OCI-LY1 (cell line): ENCODE data around the gene COA5.

Source experiments
- H2AFZ ChIP-seq: fragments of 200-600 bp; sonication (generic), shearing (Covaris generic); 2 replicates; pipeline ENCODE4 v1.6.0; 2014; ENCODE audit warnings: antibody characterized with exemption, mild to moderate bottlenecking, low read length
- H3F3A ChIP-seq: fragments of 200-600 bp; sonication (generic), shearing (Covaris generic); 2 replicates; pipeline ENCODE4 v1.6.0; 2014; ENCODE audit warnings: mild to moderate bottlenecking, antibody characterized with exemption, low read length, moderate library complexity; ENCODE audit not compliant: insufficient read depth
- H3K27ac ChIP-seq: fragments of 200-600 bp; sonication (generic); 2 replicates; pipeline ENCODE4 v1.5.1; 2014; ENCODE audit warnings: low read length, mixed run types, mild to moderate bottlenecking, low read depth; ENCODE audit not compliant: poor library complexity, severe bottlenecking
- H3K27me3 ChIP-seq: fragments of 200-600 bp; sonication (generic); 2 replicates; pipeline ENCODE4 v1.6.0; 2014; ENCODE audit warnings: antibody characterized with exemption, mild to moderate bottlenecking, low read length, moderate library complexity; ENCODE audit not compliant: insufficient read depth
- H3K36me3 ChIP-seq: fragments of 200-600 bp; sonication (generic); 2 replicates; pipeline ENCODE4 v1.6.1; 2014; ENCODE audit warnings: mild to moderate bottlenecking, antibody characterized with exemption, low read length, moderate library complexity, mixed read lengths; ENCODE audit not compliant: insufficient read depth
- H3K4me1 ChIP-seq: fragments of 200-600 bp; sonication (generic); 2 replicates; pipeline ENCODE4 v1.5.1; 2014; ENCODE audit warnings: mild to moderate bottlenecking, low read length, moderate library complexity; ENCODE audit not compliant: insufficient read depth, severe bottlenecking
- H3K4me2 ChIP-seq: fragments of 200-600 bp; sonication (generic), shearing (Covaris generic); 2 replicates; pipeline ENCODE4 v1.6.1; 2014; ENCODE audit warnings: low read length
- H3K4me3 ChIP-seq: fragments of 200-600 bp; sonication (generic); 2 replicates; pipeline ENCODE4 v1.5.1; 2014; ENCODE audit warnings: low read length, low read depth, mild to moderate bottlenecking, mixed read lengths; ENCODE audit not compliant: poor library complexity, severe bottlenecking
- H3K79me2 ChIP-seq: fragments of 200-600 bp; shearing (Covaris generic); 2 replicates; pipeline ENCODE4 v1.6.1; 2016; ENCODE audit warnings: mixed run types, low read length, mixed read lengths; ENCODE audit not compliant: insufficient read depth
- H3K9ac ChIP-seq: fragments of 200-600 bp; sonication (generic), shearing (Covaris generic); 2 replicates; pipeline ENCODE4 v1.6.1; 2014; ENCODE audit warnings: mild to moderate bottlenecking, low read length, mixed read lengths
- H3K9me2 ChIP-seq: fragments of 200-600 bp; sonication (generic), shearing (Covaris generic); 2 replicates; pipeline ENCODE4 v1.6.1; 2014; ENCODE audit warnings: low read depth, mild to moderate bottlenecking, low read length, mixed read lengths
- H3K9me3 ChIP-seq: fragments of 200-600 bp; shearing (Covaris generic); 2 replicates; pipeline ENCODE4 v1.6.1; 2014; ENCODE audit warnings: low read length, mixed read lengths
- H4K20me1 ChIP-seq: fragments of 200-600 bp; sonication (generic), shearing (Covaris generic); 2 replicates; pipeline ENCODE4 v1.6.0; 2016; ENCODE audit warnings: mild to moderate bottlenecking, low read length; ENCODE audit not compliant: insufficient read depth
- CTCF ChIP-seq: fragments of 200-600 bp; sonication (generic), shearing (Covaris generic); IDR thresholded peaks from 2 replicates; pipeline ENCODE4 v1.5.1; 2017; ENCODE audit warnings: mild to moderate bottlenecking, antibody characterized with exemption, low read length, moderate library complexity, mixed read lengths
- EZH2 ChIP-seq: fragments of 200-600 bp; sonication (generic), shearing (Covaris generic); IDR thresholded peaks from 2 replicates; pipeline ENCODE4 v1.8.0; 2017; ENCODE audit warnings: borderline replicate concordance, mixed run types, mild to moderate bottlenecking, antibody characterized with exemption, low read length, moderate library complexity, mixed read lengths

COA5 gene

GRCh38 chr2:98650998-98651397 is 42.7 kb upstream of the COA5 start:
- H4K20me1 ChIP-seq, result no peaks in the 10 kb centered on the region
- no peaks in the 10 kb centered on the region for H3F3A ChIP-seq
- no peaks in the 10 kb centered on the region for H3K9me3 ChIP-seq
- no peak overlapping the region for H3K27ac ChIP-seq
- no peak overlapping the region for H3K4me2 ChIP-seq
- no peak overlapping the region for H3K9ac ChIP-seq
- H3K36me3 ChIP-seq, result no peaks in the 10 kb centered on the region
- H3K4me3 ChIP-seq, result no peak overlapping the region
- H3K79me2 ChIP-seq, result no peaks in the 10 kb centered on the region
- no peak overlapping the region for H2AFZ ChIP-seq
- H3K27me3 ChIP-seq, result no peaks in the 10 kb centered on the region
- peaks cover 12% of the 10 kb centered on the region for H3K4me1 ChIP-seq
- TF ChIP-seq CTCF (no peak), EZH2 (no peak)
- H3K9me2 ChIP-seq, result no peaks in the 10 kb centered on the region

- H2AFZ ChIP-seq, result no peak overlapping the region
- no peak overlapping the region for H3K27ac ChIP-seq
- TF ChIP-seq CTCF, result no peak
- TF ChIP-seq EZH2, result no peak
- no peak overlapping the region for H3K4me3 ChIP-seq
- no peaks in the 10 kb centered on the region for H3F3A ChIP-seq
- H3K9ac ChIP-seq, result no peak overlapping the region
- no peaks in the 10 kb centered on the region for H3K27me3 ChIP-seq
- H3K36me3 ChIP-seq, result no peaks in the 10 kb centered on the region
- H4K20me1 ChIP-seq, result no peaks in the 10 kb centered on the region
- no peak overlapping the region for H3K4me2 ChIP-seq
- peaks cover 7% of the 10 kb centered on the region for H3K4me1 ChIP-seq
- no peaks in the 10 kb centered on the region for H3K9me3 ChIP-seq
- H3K79me2 ChIP-seq, result no peaks in the 10 kb centered on the region
- no peaks in the 10 kb centered on the region for H3K9me2 ChIP-seq
These were observed 41.7 kb upstream of the COA5 start for GRCh38 chr2:98649992-98650375.

- no peaks in the 10 kb centered on the region for H4K20me1 ChIP-seq
- no peaks in the 10 kb centered on the region for H3K9me3 ChIP-seq
- no peak overlapping the region for H2AFZ ChIP-seq
These were observed 41.1 kb upstream of the COA5 start for GRCh38 chr2:98649135-98649991.

More at GRCh38 chr2:98649135-98649991, 41.1 kb upstream of the COA5 start:
- Histone ChIP-seq H3K36me3 (no peaks in the 10 kb centered on the region), H3K27me3 (no peaks in the 10 kb centered on the region), H3K9me2 (no peaks in the 10 kb centered on the region), H3K9ac (no peak overlapping the region), H3K4me3 (no peak overlapping the region), H3K79me2 (no peaks in the 10 kb centered on the region), H3F3A (no peaks in the 10 kb centered on the region), H3K4me2 (no peak overlapping the region), H3K4me1 (peaks cover 1% of the 10 kb centered on the region), H3K27ac (no peak overlapping the region)
- TF ChIP-seq EZH2 (no peak), CTCF (peak; percentile 96)
